GM18508 (cell line): ENCODE measurements around the gene GNB1L.

Source experiments
- ATAC-seq: cut with Tn5 transposase; IDR thresholded peaks from one replicate; pipeline ENCODE4 v1.9.1; 2021; ENCODE audit warnings: moderate number of reproducible peaks; ENCODE audit not compliant: insufficient read depth, unreplicated experiment

Gene GNB1L

DNA sequence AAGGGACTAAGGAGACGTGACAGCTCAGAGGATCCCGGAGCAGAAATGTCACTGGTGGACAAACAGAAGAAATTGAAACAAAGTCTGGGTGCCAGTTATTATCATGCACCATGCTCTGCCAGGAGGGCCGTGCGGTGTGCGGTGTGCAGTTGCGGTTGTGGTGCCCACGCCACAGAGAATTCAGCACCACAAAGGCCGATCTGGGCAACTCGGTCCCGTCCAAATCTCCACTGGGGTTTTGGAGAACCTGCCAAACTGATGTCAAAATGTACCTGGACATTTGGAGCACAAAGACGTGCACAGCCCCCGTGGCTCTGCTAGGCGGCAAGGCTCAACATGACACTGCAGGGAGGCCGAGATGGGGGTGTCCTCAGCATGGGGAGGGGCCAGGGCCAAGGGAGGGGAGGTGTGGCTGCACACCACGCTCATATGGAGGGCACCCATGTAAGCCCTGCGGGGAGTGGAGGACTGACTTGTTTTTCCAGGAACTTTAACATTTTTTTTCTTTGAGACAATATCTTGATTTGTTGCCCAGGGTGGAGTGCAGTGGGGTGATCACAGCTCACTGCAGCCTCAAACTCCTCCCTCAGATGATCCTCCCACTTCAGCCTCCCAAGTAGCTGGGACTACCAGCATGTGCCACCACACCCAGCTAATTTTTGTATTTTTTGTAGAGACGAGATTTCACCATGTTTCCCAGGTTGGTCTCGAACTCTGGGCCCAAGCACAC lies 39.4 kb downstream of the GNB1L start:
- no peak for ATAC-seq

DNA sequence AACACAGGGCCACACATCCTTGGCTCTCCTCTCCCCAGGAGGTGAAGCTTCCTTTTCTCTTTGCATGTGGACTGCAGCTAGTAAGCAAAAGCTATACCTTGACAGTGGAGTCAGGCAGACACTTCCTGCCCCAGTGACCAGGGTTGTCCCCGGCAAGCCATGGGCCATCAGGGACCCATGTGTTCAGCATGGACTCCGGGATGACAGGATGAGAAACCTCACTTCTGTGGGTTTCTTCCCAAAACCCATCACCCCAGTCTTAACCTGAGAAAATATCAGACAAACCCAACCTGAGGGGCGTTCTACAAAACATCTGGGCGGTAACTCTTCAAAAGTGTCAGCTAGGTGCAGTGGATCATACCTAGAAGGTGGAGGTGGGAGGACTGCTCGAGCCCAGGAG lies 40.2 kb downstream of the GNB1L start:
- ATAC-seq: no peak

DNA sequence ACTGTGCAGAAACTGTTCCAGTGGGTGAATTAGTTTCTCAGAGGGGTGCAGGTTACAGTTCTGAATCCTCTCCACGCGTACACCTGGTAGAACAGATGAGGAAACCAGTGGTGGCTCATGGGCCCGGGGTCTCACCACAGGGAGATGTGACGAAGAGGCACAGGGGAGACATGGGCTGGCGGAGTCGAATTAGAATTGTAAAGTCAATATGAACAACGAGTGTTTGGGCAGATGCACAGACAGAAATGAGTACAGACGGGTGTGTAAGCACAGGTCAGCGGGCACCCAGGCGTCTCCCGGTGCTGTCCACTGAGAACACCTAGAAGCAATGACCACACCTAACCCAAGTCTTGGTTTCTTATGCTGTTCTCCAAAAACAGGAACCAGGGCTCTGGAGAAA lies 41.8 kb downstream of the GNB1L start:
- no peak for ATAC-seq

DNA sequence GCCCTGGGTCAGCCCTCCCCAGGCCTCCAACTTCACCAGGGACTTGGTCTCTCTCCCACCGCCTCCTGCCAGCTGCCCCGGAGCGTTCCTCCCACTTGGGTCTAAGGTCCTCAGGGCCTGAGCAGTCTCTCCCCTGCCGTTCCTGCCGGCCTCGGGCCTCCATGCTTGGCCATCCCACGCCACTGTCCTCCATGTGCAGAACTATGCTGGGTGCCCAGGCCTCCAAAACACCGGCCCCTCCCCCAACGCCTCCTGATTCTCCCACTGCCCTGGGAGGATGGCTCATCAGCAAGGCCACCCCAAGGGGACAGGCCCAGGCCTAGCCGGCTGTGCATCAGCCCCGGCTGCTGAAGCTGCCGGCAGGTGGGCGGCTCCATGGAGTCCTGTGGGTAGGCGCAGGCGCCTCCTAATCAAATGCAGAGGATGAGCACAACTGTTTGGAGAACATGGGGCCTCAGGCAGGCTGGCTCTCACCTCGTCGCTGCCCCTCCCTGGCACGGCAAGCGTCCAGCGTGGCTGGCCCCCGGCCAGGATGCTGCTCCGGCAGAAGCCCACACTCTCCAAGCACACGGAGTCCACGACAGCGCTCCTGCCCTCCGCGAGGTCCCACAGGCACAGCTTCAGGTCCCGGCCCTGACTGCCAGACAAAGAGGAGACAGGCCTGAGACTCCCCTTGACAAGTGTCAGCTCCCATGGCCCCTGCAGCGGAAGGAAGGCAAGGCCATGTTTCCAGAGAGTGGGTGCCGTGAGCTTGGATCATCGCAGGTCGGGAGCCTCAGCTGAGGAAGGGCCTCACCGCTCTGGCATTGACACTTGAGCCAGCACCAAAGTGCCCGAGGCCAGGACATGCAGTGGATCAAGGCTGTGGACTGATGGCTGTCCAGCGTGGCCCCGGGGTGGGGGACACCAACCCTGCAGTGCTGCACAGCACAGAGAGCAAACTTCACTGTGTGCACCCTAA lies 42.6 kb downstream of the GNB1L start:
- ATAC-seq: no peak

DNA sequence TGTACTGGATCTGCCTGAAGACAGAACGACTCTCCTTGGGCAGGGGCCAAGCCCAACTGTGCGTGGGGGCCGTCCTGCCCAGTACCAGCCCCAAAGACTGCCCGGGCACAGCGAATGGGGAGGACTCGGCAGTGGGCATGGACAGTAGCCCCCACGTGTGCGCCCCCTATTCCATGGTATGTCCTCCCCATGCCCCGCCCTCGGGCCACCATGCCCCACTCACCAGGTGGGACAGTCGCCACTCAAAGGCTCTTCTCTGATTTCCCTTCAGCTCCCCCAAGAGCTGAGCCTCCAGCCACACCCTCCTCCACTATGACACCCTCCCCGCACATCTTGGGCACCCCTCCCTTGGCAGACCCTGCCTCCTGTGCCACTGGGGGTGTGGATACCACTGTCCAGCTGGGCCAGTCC lies 43.5 kb downstream of the GNB1L start:
- ATAC-seq: no peak

DNA sequence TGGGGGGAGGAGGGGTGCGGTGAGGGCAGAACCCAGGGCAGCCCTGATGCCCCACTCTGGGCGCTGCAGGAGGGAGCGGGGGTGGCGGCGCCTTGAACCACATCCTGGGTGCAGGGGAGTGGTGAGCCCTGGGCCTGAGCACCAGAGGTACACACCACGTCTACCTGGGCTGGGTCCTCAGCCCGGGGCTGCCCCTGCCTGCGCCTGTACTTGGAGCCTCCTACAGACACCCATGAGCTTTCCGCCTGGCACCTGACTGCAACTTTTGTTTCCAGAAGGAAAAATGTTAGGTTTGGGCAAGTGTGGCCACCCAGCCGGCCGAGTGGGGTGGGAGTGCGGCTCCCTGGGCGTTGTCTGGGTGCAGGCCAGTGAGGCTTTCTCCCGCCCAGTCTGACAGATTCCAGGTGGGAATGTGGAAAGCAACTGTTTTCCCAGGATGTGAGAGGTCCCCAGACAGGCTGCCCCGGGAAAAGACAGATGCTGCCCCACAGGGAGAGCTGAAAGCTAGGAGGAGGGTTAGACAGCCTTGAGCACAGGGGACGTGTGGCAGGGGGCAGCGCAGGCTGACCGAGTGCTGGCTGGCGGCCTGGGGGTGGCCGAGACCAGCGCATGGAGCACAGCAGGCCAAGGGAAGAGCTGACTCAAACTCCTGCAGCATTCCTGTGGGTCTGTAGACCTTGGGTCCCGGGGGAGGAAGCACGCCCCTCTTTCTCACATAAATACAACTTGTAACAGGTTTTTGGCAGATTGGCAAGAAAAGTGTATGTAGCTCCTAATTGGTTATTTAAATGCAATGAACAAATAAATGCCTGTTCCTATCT lies 44.1 kb downstream of the GNB1L start:
- no peak for ATAC-seq

DNA sequence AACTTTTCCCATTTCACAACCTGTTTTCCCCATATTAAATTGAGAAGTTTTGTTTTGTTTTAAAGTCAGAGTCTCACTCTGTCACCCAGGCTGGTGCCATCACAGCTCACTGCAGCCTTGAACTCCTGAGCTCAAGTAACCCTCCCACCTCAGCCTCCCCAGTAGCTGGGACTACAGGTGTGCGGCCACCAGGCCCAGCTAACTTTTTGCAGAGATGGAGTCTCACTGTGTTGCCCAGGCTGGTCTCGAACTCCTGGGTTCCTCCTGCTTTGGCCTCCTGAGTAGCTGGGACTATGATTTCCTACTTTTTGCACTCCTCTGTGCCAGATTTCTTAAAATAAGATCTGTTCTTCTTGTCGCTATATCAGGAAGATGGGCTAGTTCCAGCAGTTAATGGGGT lies 44.9 kb downstream of the GNB1L start:
- no peak for ATAC-seq

DNA sequence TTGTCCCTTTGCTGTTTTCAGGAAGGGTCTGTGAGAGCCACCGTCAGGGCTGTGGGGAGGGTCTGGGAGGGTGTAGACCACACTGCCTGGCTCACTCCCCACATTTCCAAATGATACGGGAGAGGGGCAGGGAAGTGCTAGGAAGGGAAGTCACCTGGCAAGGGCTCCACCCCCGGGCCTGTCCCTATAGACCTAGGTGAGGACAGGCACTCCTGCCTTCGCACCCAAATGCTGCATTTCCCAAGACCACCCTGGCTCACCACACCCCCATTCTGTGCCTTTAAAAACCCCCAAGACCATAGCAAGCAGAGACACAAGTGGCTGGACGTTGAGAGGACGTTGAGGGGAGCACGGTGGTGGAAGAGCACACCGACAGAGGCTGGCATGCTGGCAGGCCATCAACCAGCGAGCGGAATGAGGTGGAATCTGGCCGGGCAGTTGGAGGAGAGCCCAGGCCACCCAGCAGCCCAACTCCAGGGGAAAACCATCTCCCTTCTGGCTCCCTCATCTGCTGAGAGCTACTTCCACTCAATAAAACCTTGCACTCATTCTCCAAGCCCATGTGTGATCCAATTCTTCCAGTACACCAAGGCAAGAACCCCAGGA lies 45.7 kb downstream of the GNB1L start:
- no peak for ATAC-seq

DNA sequence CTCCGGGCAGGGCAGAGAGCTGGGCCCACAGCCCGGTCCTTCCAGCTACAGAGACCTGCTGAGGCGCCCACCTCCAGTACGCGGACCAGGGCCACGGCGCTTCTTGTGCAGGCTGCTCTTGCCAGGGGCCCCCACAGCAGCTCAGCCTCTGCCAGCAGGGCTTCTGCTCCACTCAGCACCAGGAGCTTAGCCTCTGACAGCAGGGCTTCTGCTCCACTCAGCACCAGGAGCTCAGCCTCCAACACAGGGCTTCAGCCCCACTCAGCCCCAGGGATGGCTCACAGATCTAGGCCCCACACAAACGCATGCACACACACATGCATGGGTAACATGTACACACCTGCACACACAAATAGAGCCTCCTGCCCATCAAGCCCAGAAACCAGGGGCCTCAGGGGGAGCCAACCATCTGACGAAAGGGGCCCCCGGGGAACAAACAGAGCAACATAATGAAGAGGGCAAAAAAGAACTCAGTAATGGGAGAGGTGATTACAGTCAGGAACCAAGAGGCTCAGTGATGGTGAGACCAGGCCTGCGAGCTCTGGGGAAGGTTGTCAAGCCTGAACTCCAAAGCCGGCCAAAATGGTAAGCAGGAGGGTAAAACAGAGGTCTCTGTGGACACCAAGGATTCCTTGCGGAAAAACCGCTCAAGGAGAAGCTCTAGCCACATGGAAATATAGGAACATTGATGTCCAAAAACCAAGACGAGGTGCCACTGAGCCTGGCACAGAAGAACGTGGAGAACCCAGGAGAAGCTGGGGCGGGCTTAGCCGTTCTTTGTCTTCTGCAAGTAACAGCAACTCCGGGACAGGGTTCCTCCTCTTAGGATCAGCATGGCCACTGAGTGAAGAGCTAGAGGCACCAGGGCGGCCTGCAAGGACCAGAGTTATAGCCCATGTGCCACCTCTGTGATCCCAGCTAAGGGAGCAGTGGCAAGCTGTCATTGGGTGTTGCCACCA lies 46.5 kb downstream of the GNB1L start:
- no peak for ATAC-seq

DNA sequence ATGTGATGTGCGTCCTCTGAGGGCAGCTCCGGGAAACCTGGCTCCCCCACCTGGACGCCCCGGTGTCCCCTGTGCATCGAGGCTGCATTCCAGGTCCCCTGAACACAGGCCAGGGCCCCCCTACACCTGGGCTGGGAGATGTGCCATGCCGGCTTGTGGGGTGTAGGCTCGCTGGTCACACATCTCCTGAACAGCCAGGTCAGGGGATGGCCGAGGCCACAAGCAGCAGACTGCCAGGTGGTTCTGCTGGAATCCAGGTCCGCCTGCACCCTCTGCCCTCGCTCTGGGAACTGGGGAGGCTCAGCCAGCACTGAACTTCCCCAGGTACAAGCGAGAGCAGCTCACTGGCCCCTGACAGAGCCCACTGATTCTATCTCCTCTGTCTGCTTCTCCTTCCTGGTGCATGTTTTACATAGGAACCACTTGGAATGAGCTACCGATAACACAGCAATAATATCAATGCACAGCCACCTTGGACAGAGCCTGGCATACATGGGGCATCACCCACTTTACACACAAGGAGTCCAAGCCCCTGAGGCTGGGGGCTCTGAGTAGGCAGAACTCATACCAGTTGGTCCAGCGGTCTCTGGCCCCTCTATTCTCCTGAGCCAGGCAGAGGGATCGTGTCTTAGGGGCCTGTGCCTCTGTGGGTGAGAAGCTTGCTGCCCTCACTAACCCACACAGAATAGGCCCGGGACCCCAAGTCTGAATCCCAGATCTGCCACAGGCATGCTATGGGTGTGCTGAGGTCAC lies 47.3 kb downstream of the GNB1L start:
- no peak for ATAC-seq

DNA sequence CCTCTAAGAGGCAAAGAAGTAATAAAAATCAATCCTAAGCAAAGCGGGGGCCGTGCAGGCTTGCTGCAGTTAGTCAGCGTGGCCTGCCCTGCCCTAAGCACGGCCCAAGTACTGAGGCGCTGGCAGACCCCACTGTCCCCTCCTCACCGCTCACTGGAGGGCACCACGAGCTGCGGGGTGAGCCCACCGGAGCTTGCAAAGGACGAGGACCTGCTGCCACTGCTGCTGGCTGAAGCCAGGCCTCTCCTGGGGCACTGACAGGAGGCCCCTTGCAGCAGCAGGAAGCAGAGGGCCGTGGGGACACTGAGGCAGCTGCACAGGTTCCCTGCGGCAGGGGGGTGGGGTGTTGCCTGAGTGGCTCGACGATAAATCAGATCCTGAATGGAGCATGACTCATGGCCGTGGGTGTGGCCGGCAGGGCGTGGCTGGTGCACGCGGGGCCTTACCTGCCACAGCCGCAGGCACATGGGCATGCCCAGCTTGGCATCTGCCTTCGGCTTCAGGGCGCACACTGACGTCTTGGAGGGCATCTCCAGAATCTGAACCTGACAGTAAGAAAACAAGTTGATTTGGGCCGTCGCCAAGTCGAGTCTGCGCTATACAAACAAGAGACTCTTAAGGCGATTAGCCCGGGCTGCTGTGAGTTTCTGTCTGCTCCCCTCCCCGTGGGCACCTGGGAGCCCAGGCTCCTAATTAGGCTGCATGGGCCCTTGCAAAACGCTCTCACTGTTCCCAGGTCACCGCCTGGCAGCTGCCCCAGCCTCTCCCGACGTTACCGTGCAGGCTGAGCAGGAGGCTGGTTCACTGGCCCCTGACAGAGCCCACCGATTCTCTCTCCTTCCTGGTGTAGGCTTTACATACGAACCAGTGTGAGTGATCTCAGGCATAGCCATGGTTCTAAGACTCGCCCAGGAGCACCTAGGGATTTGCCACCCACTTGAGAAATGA lies 48.2 kb downstream of the GNB1L start:
- ATAC-seq: no peak

DNA sequence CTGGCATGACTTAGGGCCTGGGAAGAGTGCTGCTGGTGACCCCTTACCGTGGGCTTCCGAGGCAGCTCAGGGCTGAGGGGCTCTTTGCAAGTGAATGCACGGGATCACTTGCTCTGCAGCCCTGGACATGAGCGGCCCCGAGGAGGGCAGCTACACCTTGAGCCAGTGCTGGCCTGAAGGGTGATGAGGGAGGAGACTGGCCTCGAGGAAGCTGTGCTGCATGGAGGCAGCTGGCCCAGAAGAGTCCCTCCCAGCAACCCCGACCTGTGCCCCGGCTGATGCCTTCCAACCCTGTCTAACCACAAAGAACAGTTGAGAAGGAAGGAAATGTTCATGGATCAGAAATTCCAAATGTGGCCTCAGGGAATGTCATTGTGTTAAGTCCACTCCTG lies 48.9 kb downstream of the GNB1L start:
- no peak for ATAC-seq

DNA sequence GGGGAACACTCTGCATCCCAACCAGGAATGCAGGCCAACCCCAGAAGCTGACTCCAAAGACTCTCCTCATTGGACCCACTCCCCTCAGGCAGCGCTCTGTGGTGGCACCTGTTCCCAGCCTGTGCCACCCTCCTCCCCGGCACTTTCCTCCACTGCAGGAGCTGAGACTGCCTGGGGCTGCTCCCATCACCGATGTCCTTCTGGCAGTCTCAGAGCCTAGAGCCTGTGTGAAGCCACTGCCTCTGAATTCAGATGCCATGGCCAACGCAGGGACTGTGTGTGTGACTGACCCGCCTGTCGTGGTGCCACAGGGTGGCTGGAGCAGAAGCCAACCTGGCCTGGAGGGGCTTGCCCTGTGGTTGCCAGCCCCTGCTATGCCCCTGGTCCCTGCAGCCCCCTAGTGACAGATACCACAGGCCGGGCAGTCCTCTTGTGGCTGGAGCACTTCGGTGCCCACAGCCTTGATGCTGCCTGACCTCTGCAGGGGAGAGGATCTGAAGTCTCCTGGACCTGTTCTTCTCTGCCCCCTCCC lies 50.9 kb downstream of the GNB1L start:
- ATAC-seq: no peak

DNA sequence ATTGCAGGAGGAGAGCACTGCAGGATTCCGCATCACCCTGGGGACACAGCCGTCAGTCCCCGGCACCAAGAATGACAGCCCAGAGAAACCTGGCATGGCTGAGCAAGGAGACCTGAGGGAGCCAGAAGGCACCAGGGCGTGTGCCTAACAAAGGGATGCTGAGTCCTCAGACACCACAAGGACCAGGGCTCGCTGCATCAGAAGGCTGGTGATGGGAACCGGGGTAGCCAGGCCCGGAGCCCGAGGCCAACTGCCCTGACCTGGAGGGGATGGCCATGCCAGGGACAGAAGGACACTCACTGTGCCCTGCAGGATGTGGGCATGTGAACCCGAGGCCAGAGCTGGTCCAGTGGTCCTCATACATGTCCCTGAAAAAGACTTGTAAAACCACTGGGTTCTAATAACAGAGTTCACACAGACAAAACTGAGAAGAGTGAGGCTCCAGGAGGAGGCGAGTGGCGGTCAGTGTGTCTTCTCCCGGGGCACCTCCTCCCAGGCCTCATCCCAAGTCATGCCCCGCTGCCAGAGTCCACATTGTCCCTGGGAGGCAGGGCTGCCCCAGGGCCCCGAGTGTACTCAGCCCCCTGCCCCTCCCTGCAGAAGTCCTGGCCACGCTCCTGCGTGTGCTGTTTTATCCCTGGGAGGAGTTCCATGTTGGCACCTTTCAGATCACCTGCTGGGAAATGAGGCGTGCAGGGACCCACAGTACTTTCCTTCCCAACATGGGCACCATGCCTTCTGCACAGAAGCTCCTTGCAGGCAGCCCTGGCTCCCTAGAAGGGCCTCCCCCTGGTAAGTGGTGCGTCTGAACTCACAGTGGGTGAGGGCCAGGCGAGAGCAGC lies 51.6 kb downstream of the GNB1L start:
- ATAC-seq: no peak

DNA sequence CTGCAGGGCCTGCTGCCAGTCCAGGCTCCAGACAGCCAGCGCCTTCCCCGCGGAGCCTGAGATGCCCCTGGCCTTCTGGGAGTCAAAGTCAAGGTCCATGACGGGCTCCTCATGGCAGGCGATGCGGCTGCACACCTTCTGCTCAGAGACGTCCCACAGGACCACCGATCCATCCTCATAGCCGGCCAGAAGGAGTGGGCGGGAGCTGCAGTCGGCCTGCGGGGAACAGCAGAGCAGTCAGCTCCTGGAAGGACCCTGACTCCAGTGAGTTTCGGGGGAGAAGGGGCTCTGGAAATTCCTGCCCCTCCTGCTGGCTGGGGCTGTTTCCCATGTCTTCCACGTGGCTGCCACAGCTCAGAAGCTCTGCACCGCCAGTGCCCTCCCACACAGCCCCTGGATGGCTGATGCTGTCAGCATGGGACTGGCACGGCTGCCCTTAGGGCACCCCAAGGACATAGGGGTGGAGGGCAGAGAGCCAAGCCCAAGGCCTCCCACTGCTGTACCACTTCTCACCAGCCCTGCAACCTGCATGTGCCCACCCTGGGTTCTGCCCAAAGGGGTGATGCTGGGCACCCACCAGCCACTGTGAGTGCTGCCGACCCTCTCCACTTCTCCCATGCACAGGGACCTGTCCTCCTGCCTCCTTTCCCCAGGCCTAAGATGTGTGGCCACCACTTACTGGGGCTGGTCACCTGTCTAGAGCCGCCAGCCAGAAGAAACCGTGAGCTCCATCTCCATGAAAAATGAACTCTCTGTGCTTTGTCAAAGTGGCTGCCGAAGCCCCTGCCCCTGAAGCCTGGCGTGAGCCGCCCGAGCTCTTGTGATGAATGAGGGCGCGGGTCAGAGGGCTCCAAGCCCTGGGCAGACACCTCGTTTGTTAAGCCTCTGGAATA lies 52.4 kb downstream of the GNB1L start:
- ATAC-seq: no peak
